ENCODE results near the gene HCAR1. TPM values are rescaled to one million over a fixed set of nuclear protein-coding genes. Genes with fewer than 3 reads are reported as not detected.
A peak's percentile ranks its signal among the peaks of the same experiment; 100 is the strongest.
"Not testable (repeated sequence)": the region's sequence is repeated elsewhere in the genome, so short reads cannot be mapped to it uniquely, and the experiment has no call there.

The HCAR1 gene, protein sequence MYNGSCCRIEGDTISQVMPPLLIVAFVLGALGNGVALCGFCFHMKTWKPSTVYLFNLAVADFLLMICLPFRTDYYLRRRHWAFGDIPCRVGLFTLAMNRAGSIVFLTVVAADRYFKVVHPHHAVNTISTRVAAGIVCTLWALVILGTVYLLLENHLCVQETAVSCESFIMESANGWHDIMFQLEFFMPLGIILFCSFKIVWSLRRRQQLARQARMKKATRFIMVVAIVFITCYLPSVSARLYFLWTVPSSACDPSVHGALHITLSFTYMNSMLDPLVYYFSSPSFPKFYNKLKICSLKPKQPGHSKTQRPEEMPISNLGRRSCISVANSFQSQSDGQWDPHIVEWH
- total RNA-seq (2014; rRNA removed; shearing (Covaris generic)): not detected in 2 replicates

DNA sequence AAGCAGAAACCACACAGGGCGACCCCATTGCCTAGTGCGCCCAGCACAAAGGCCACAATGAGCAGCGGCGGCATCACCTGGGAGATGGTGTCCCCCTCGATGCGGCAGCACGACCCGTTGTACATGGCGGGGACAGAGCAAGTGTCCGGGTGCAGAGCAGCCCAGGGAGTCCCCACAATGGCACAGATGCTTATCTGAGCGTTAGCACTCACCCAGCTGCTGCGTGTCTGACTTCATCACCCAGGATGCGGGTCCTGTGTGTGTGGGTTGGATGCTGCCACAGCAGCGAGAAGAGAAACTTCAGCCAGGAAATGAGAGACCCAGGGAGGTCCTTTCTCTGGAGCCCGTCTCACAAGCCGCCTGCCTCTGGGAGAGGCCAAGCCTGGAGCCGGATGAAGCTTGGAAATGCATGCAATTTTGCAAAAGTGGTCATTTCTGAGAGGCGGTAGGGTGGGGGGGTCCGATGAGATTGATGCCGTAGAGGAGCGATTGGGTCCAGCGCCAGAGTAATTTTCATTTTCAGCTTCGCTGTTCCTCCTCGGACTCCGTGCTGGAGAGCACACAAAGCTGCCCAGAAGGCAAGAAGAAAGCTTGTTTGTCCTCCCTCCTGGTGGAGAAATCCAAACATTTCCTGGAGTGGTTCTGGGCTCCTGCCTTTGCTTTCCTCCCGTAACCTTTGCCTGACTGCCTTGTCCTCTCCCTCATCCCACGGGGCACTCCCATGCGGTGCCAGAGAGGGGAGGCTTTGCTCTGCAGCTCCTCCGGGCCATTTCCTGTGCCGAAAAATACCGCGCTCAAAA is at the start of gene HCAR1:
TSS of gene HCAR1 (minus strand) at position 630 of the 800 bp plus-strand sequence. CDS start at position 125, 505 bp downstream.
- no peak for DNase-seq (ENCODE audit: low spot score)

- DNase-seq (ENCODE audit: low spot score): no peak
Observed at GRCh38 chr12:122757568-122757967, 26.9 kb upstream of the HCAR1 start.

DNA sequence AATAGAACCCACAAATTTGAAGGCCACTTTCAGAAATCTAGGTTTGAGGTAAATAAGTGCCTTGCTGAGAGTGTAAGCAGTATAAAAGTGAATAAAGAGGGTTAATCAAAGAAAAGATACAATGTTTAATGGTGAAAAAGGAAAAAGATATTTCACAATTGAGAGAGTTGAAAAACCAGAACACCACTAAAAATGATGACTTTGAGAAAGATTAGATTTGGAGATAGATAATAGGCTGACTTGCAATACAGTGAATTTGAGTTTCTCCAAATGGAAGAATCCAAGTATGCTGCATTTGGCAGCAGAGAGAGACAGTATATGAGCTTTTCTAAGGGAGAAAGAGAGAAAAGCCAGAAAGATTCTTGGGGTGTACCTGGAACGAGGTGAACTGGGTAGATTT is 24.1 kb upstream of the HCAR1 start:
- DNase-seq (ENCODE audit: low spot score): no peak

DNA sequence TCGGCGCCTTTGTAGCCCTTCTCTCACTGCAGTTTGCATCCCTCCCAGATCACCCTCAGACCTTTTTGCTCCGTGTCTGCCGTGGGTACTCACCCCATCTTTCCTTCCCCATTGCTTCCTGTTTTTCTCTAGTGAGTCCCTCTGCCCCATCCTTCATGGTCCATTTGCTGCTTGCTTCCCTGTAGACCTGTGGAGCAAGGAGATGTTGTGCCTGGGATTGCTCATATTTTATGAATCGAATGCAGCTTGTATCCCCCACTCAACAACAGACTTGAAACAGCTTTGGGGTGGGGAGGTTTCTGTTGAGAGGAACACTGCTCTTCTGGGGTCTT is 22.6 kb upstream of the HCAR1 start:
- no peak for DNase-seq (ENCODE audit: low spot score)

DNA sequence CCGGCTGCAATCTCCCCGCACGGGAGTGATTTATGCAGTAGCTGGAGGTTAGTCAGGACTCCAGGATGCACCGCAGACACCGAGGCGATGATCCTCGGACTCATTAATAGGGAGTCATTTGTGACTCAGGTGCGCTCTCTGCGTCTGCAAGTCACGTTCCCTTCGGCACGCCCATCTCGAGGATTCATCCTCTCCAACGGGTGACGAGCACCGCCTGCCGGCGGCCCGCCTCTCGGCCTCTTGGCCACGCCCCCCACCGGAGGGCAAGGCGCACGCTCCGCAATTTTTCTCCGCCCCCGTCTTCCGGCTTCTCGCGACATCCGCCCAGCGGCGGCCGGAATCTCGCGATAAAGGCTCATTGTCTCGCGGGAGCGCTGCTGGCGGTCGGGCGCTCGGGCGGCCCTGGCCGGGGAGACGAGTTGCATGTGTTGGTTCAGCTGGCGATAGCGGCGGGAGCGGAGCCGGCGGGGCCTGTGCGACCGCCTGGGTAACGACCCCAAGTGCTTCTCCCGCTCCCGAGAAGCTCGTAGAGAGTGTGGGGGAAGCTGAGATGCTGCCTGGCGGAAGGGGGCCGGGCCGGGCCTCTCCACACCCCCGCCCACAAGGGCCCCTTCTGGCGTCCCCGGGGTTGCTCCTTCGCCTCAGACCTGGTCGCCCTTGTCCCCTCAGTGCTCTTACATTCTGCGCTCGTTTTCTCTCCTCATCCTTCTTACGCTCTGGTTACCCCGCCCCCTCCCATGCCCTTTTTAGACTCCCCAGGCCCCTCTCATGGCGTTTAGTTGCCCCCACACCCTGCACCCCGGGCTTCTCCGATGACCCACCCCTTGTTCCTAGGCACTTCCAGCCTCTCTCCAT is 22.0 kb upstream of the HCAR1 start, which contains the start of gene DENR:
TSS of gene DENR (plus strand) at position 361 of the 855 bp plus-strand sequence. CDS start 878 bp downstream, outside the sequence.
- peak; percentile 94 for DNase-seq (ENCODE audit: low spot score)

- not testable (repeated sequence) for DNase-seq (ENCODE audit: low spot score)
Observed at GRCh38 chr12:122750781-122751515, 20.3 kb upstream of the HCAR1 start.

DNA sequence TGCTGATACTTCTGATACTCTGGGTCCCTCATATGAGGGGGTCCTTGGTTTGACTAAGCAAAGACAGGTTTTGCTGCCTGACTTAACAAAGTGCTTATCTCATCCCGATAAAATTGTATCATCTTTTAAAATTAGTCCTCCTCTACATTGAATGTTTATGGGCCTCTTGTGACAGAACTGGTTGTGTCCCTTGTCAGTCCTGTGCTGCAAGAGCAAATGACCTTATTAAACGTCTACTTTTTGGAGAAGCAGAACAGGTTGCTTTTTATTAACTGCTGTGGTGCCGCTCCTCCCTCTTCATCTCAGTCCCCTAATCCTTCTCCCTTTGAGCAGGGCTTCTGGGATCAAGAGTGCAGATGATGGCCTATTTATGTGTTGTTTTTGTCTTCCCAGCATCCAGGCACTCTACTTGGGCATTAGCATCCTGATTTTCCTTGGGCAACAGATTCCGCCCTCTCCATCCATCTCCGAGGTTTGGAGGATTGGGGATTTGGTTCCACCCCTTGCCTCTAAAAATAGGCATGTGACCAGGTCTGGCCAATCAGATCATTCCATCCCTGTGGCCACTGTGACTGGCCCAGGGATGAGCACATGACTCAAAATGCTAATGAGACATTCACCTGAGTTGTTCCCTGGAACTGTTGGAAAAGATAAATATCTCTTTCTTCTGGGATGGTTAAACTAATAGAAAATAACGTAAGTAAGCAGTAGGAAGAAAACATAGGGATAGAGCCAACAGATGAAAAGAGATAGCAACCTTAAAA is 19.1 kb upstream of the HCAR1 start:
- DNase-seq (ENCODE audit: low spot score): no peak

- no peak for DNase-seq (ENCODE audit: low spot score)
Observed at GRCh38 chr12:122747224-122748135, 16.8 kb upstream of the HCAR1 start.

DNA sequence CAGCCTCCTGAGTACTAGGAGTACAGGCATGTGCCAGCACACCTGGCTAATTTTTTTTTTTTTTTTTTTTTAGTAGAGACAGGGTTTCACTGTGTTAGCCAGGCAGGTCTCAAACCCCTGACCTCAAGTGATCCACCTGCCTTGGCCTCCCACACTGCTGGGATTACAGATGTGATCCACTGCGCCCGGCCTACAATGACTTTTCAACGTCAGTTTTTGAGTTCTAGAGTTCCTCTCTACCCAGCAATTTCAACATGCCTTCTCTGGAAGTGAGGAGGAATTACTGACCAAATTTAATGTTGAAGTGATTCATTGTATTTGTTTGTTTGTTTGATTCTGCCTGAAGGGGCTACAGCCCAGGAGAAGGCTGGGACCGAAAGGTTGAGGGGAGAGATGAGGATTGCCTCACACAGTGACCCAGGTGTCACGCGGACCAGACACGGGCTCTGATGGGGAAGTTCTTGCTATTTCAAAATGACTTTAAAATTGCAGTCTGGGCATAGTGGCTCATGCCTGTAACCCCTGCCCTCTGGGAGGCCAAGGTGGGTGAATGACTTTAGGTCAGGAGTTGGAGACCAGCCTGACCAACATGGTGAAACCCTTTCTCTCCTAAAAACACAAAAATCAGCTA is 13.4 kb upstream of the HCAR1 start:
- DNase-seq (ENCODE audit: low spot score): no peak

GRCh38 chr12:122740351-122740750 is 9.7 kb upstream of the HCAR1 start:
- DNase-seq (ENCODE audit: low spot score): peak; percentile 19

- DNase-seq (ENCODE audit: low spot score): peak; percentile 21
Observed at GRCh38 chr12:122738571-122738970, 7.9 kb upstream of the HCAR1 start.

- no peak for DNase-seq (ENCODE audit: low spot score)
Observed at GRCh38 chr12:122732611-122733010, 2.0 kb upstream of the HCAR1 start.

DNA sequence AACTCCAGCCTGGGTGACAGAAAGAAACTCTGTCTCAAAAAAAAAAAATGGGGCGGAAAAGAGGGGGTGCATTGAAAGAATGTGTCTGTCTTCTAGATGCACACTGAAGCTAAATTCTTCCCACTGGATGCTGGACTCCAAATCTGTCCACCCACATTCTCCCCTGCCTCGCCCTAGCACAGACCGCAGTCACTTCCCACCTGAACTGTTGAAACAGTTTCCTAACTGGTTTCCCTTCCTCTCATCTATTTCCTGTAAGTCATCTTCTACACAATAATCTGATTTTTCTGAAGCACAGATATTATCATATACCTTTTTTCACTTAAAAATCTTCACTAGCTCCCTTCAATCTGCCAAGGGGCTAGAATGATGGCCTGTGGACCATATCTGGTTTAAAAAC is 1.5 kb upstream of the HCAR1 start:
- no peak for DNase-seq (ENCODE audit: low spot score)

DNA sequence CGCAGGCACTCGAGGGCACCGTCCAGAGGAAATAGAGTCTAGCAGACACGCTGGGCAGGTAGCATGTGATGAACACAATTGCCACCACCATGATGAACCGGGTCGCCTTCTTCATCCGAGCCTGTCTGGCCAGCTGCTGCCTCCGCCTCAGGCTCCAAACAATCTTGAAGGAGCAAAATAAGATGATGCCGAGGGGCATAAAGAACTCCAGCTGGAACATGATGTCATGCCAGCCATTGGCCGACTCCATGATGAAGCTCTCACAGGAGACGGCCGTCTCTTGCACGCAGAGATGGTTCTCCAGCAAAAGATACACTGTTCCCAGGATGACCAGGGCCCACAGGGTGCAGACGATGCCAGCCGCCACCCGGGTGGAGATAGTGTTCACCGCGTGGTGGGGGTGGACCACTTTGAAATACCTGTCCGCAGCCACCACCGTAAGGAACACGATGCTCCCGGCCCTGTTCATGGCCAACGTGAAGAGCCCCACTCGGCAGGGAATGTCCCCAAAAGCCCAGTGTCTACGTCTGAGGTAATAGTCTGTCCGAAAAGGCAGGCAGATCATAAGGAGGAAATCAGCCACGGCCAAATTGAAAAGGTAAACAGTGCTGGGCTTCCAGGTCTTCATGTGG is 945 bp downstream of the HCAR1 start:
- no peak for DNase-seq (ENCODE audit: low spot score)

GRCh38 chr12:122726080-122726558 is 4.5 kb downstream of the HCAR1 start:
- no peak for DNase-seq (ENCODE audit: low spot score)

GRCh38 chr12:122725452-122726079 is 5.1 kb downstream of the HCAR1 start:
- DNase-seq (ENCODE audit: low spot score): no peak

DNA sequence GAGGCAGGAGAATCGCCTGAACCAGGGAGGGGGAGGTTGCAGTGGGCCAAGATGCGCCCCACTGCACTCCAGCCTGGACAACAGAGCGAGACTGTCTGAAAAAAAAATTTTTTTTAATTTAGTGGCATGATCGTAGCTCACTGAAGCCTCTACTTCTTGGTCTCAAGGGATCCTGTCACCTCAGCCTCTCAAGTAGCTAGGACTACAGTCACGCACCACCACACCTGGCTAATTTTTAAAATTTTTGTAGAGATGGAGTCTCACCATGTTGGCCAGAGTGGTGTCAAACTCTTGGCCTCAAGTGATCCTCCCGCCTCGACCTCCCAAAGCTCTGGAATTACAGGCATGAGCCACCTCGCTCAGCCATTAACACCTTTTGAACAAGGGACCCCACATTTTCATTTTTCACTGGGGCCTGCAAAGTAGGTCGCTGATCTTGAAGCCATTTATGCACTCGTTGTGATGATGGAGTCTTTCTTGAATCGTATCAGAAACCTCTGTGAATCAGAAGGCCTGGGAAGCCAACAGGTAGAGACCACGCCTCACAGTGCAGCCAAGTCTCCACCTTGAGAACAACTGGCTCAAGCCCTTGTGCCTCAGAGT is 5.9 kb downstream of the HCAR1 start:
- no peak for DNase-seq (ENCODE audit: low spot score)
